ENCODE measurements around the gene LVRN. TPM values are rescaled to one million over a fixed set of nuclear protein-coding genes. Genes with fewer than 3 reads are reported as not detected.

The LVRN gene
- total RNA-seq, 4 donors from 2014 or later = 4.2 to 15.9 (median 11.7) TPM

- TF ChIP-seq CTCF (IDR thresholded peaks at IDR 0.05) (no peak), EP300 (IDR thresholded peaks at IDR 0.05) (no peak), POLR2A (IDR thresholded peaks at IDR 0.05) (no peak)
- WGBS, 2 donors = 72 to 85% methylated on average over 9 of the region's 9 CpGs
- no peaks in the 10 kb centered on the region for H3K36me3 ChIP-seq
- no peak for DNase-seq (ENCODE audit: low spot score in 2 of 2)
- no peaks in the 10 kb centered on the region for H3K27me3 ChIP-seq
- no peaks in the 10 kb centered on the region for H3K4me1 ChIP-seq
- H3K4me3 ChIP-seq = no peak overlapping the region
- peaks cover 0 to 11% (median 0%) of the 10 kb centered on the region in 4 donors for H3K9me3 ChIP-seq
- H3K27ac ChIP-seq = no peak overlapping the region
Observed at GRCh38 chr5:115941051-115941675, 21.1 kb upstream of the LVRN start.

GRCh38 chr5:115944501-115944900, 17.8 kb upstream of the LVRN start:
- no peak for TF ChIP-seq POLR2A (IDR thresholded peaks at IDR 0.05)
- no peak for TF ChIP-seq CTCF (IDR thresholded peaks at IDR 0.05)
- TF ChIP-seq EP300 (IDR thresholded peaks at IDR 0.05) = no peak
- H3K27me3 ChIP-seq = no peaks in the 10 kb centered on the region
- no peak overlapping the region for H3K27ac ChIP-seq
- peaks cover 0 to 11% (median 0%) of the 10 kb centered on the region in 4 donors for H3K9me3 ChIP-seq
- H3K4me1 ChIP-seq = no peaks in the 10 kb centered on the region
- DNase-seq (ENCODE audit: low spot score in 2 of 2) = no peak
- 76 to 79% methylated on average over 3 of the region's 3 CpGs for WGBS, 2 donors
- H3K36me3 ChIP-seq = no peaks in the 10 kb centered on the region
- no peak overlapping the region for H3K4me3 ChIP-seq

GRCh38 chr5:115946655-115947054, 15.6 kb upstream of the LVRN start:
- 91 to 95% methylated on average over 2 of the region's 2 CpGs for whole genome bisulfite sequencing, 2 donors

GRCh38 chr5:115947260-115947659, 15.0 kb upstream of the LVRN start:
- no peak for DNase-seq (ENCODE audit: low spot score in 2 of 2)
- Histone ChIP-seq H3K36me3 (no peaks in the 10 kb centered on the region), H3K9me3 (peaks cover 0 to 5% (median 0%) of the 10 kb centered on the region in 4 donors), H3K4me1 (no peaks in the 10 kb centered on the region), H3K4me3 (no peak overlapping the region), H3K27ac (no peak overlapping the region), H3K27me3 (no peaks in the 10 kb centered on the region)
- TF ChIP-seq POLR2A (IDR thresholded peaks at IDR 0.05) (no peak), EP300 (IDR thresholded peaks at IDR 0.05) (no peak), CTCF (IDR thresholded peaks at IDR 0.05) (no peak)
- WGBS, 2 donors = 89 to 92% methylated on average over 2 of the region's 2 CpGs

More at GRCh38 chr5:115946655-115947054, 15.6 kb upstream of the LVRN start:
- Histone ChIP-seq H3K27me3 (no peaks in the 10 kb centered on the region), H3K27ac (no peak overlapping the region), H3K36me3 (no peaks in the 10 kb centered on the region), H3K4me3 (no peak overlapping the region), H3K4me1 (no peaks in the 10 kb centered on the region), H3K9me3 (peaks cover 0 to 11% (median 0%) of the 10 kb centered on the region in 4 donors)
- no peak for TF ChIP-seq POLR2A (IDR thresholded peaks at IDR 0.05)
- no peak for TF ChIP-seq EP300 (IDR thresholded peaks at IDR 0.05)
- TF ChIP-seq CTCF (IDR thresholded peaks at IDR 0.05) = no peak
- no peak for DNase-seq (ENCODE audit: low spot score in 2 of 2)

GRCh38 chr5:115948091-115948534, 14.2 kb upstream of the LVRN start:
- peak overlapping the region in 1 of 4 donors; percentile 11 for H3K27ac ChIP-seq

More at GRCh38 chr5:115948091-115948534, 14.2 kb upstream of the LVRN start:
- WGBS, 2 donors = 52 to 62% methylated on average over 3 of the region's 3 CpGs
- TF ChIP-seq EP300 (IDR thresholded peaks at IDR 0.05) (peak in 1 of 2 donors; percentile 49), CTCF (IDR thresholded peaks at IDR 0.05) (no peak)
- Histone ChIP-seq H3K27me3 (no peaks in the 10 kb centered on the region), H3K36me3 (no peaks in the 10 kb centered on the region), H3K4me3 (no peak overlapping the region), H3K9me3 (no peaks in the 10 kb centered on the region), H3K4me1 (no peaks in the 10 kb centered on the region)
- no peak for DNase-seq (ENCODE audit: low spot score in 2 of 2)

Data from tibial nerve (tissue), 4 donors.